ENCODE results near the gene UBE2O. TPM values are rescaled to one million over a fixed set of nuclear protein-coding genes. Genes with fewer than 3 reads are reported as not detected.

Gene UBE2O
- total and polyA plus RNA-seq, 11 donors, result 16.0 to 36.1 (median 30.7) TPM

- Histone ChIP-seq H3K27me3 (no peaks in the 10 kb centered on the region), H3K9me3 (no peaks in the 10 kb centered on the region), H3K4me1 (peaks cover 0 to 49% (median 31%) of the 10 kb centered on the region in 12 donors), H3K27ac (no peak overlapping the region), H3K36me3 (peaks cover 0 to 33% (median 23%) of the 10 kb centered on the region in 9 donors), H3K4me3 (no peak overlapping the region)
- 91 to 95% (median 95%) methylated on average over 19 to 31 of the region's 31 CpGs for WGBS, 4 donors
- intact Hi-C loops (cut with DNase I), result loop anchor here in 4 of 10 donors (5.0 kb wide), 2 partner anchors 35 to 80 kb away; partner anchors contain the start of genes PRPSAP1 (in 2 of the 4) and QRICH2 (in 2 of the 4)
- DNase-seq (no peak), ATAC-seq (no peak)
- TF ChIP-seq CTCF (IDR thresholded peaks at IDR 0.05), result no peak
Measured at GRCh38 chr17:76386966-76387765, 65.8 kb downstream of the UBE2O start.

- TF ChIP-seq CTCF (IDR thresholded peaks at IDR 0.05), result peak; percentile 71 to 95 (median 88)
- no peak for TF ChIP-seq POLR2A (IDR thresholded peaks at IDR 0.05)
- Histone ChIP-seq H3K27ac (peak overlapping the region in 9 of 12 donors; percentile 21 to 95 (median 84)), H3K9me3 (no peaks in the 10 kb centered on the region), H3K36me3 (peaks cover 0 to 22% (median 14%) of the 10 kb centered on the region in 9 donors), H3K27me3 (no peaks in the 10 kb centered on the region), H3K4me3 (peak overlapping the region in 11 of 12 donors; percentile 58 to 76 (median 66)), H3K4me1 (peaks cover 0 to 50% (median 32%) of the 10 kb centered on the region in 12 donors)
- DNase-seq, result peak; percentile 81 to 91 (median 83)
- intact Hi-C loops (cut with DNase I), result loop anchor here in 4 of 10 donors (5.0 kb wide), 2 partner anchors 34 to 79 kb away; partner anchors contain the start of genes PRPSAP1 (in 2 of the 4) and QRICH2 (in 2 of the 4)
- peak in 3 of 4 donors; percentile 23 to 46 (median 37) for ATAC-seq
- 20 to 28% (median 24%) methylated on average over 32 to 52 of the region's 52 CpGs for WGBS, 4 donors
Measured at GRCh38 chr17:76385892-76386786, 66.8 kb downstream of the UBE2O start.

- peak overlapping the region; percentile 47 to 76 (median 66) for H3K4me3 ChIP-seq
- ATAC-seq (peak in 3 of 4 donors; percentile 2 to 43 (median 5)), DNase-seq (peak; percentile 51 to 79 (median 59))
- peaks cover 0 to 50% (median 32%) of the 10 kb centered on the region in 12 donors for H3K4me1 ChIP-seq
- H3K27me3 ChIP-seq, result no peaks in the 10 kb centered on the region
- H3K9me3 ChIP-seq, result no peaks in the 10 kb centered on the region
- peaks cover 0 to 13% (median 5%) of the 10 kb centered on the region in 9 donors for H3K36me3 ChIP-seq
- H3K27ac ChIP-seq, result peak overlapping the region; percentile 7 to 95 (median 84)
- TF ChIP-seq POLR2A (IDR thresholded peaks at IDR 0.05) (no peak), CTCF (IDR thresholded peaks at IDR 0.05) (no peak)
- WGBS, 4 donors, result 1 to 2% (median 1%) methylated on average over 22 to 74 of the region's 74 CpGs
- intact Hi-C loops (cut with DNase I), result loop anchor here in 4 of 10 donors (5.0 kb wide), 2 partner anchors 33 to 78 kb away; partner anchors contain the start of genes PRPSAP1 (in 2 of the 4) and QRICH2 (in 2 of the 4)
Measured at GRCh38 chr17:76384987-76385891, 67.7 kb downstream of the UBE2O start.
